Activated T-cell treated with anti-CD3 and anti-CD28 coated beads for 24 hours (primary cell): Measurements from ENCODE around the gene NAA80.
A peak's percentile ranks its signal among the peaks of the same experiment; 100 is the strongest.

Experiments used
- DNase-seq: peaks from one replicate; pipeline ENCODE4 v3.0.0-alpha.2; 2020; ENCODE audit warnings: low read depth

Gene NAA80

DNA sequence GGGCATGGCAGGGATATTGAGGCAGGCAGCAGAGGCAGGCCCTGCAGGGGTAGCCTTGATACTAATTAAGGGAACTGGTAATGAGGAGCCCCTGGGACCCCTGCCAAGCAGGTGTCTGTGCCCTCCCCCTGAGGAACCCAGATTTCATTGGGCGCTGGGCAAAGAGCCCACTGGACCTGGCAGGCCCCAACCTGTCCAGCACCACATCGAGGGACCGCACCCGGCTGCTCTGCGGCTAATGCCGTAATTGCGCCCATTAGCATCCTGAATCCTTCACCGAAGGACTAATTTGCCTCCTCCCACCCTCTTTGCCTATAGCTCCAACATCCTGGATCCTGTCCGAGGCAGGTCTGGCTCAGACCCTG, 44.0 kb downstream of the NAA80 start:
- no peak for DNase-seq

DNA sequence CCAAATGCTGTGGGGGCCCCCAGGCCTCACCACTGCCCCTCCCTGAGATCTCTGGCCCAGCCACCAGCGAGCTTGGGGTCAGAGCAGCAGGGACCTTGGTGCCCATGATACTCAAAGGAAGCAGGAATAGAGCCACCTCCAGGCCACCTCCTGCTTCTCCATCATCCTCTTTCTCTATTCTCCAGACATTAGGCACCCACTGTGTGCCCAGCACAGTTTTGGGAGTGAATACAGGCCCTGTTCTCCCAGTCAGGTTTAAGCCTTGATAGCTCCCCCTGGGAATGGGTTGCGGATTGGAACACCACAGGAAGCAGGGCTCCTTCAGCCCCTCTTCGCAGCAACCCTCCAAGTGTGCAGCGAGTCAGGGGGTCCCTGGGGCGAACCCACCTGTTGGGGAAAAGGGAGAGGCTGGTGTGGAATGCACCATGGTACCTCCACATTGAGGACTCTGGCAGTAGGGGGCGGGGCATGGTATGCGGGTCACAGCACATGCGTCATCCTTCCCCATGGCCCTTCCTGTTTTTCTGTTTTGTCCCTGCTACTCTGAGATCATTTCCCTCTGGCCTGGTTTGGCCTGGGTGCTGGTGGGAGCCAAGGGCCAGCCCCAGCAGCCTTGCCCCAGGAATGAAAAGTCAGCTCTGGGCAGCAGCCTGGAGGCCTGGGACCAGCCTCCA, 44.5 kb downstream of the NAA80 start:
- DNase-seq: no peak

DNA sequence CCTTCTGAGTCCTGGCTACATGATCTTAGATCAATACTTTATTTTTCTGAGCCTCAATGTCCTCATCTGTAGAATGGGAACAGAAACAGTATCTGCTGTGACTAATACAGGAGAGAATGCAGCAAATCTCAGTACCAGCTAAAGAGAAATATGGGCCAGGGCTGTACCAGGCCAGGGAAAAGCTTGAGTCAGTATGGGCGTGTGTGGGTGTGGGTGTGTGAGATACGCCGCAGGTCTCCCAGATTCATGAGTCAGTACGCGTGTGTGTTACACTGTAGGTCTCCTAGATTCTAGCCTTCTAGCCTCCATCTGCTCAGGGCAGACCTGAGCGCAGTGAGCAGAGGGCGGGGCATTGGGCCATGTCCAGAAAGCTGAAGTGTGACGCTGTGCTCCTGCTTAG, 48.0 kb downstream of the NAA80 start:
- DNase-seq: no peak

DNA sequence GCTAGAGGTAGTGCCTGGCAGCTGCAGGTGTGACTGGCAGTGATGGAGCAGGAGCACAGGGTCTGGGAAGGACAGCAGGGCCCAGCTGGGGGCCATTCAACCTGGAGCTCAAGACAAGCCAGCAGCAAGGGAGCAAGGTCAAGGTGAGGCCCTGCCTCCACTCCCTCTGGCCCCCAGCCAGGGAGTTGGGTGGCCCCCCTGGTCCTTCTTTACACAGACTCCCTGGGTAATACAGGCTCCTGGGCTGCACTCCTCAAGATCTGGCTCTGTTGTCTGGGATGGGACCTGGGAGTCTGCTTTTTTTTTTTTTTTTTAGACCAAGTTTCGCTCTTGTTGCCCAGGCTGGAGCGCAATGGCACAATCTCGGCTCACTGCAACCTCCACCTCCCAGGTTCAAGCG, 48.7 kb downstream of the NAA80 start:
- DNase-seq: no peak

DNA sequence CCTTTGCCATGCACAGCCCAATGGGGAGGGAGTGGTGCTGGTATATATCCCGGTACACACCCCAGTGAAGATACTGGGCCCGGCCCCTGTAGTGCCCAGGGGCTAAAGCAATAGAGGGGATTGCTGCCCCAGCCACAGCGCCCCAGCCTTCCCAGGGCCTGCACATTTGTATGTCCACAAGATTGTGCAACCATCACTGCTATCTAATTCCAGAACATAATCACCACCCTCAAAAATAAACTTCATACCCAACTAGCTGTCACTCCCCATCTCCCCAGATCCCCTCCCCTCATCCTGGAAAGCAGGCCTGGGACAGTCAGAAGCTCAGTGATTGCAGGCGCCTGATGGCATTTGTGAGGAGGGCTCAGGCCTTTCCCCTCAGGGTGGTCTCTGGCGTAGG, 49.7 kb downstream of the NAA80 start:
- DNase-seq: no peak

DNA sequence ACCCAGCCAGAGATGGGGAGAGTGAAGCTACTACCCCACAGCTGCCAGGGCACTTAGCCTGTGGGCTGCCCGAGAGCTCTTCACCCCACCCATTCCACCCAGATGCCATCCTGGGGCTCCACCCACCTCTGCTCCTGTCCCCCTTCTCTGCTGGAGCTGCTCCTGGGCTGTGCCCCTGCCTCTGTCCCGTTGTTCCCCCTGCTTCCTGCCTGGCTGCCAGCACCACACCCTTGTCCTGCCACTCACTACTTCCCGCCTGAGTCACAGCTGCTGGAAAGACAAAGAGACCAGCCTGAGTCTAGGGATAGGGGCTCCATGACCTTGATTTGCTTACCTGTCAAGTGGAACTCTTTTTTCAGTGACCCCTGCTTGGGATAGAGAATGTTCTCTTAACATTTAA, 50.8 kb downstream of the NAA80 start:
- no peak for DNase-seq

DNA sequence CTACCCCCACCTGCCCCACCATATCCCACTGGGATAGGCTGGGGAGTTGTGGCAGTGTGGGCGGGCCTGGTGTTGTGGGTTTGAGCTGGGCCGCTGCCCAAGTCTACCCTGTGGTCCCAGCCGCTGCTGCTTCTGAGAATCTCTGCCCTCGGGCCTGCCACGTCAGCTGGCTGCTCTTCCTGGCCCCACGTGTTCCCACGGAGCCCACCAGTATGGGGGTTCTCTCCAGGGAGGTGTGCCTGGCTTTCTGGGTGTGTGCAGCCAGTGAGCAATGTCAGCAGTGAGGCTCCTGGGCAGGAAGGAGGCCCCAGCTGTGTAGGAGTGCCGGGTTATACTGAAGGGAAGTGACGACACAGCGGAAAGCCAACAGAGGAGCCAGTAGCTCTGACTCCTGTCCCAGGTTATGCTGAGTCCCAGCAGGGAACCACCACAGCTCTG, 52.7 kb downstream of the NAA80 start:
- peak; percentile 80 for DNase-seq
